Left ventricle myocardium inferior (tissue), 1 donor: Measurements from ENCODE around the gene ZNF609. TPM values are rescaled to one million over a fixed set of nuclear protein-coding genes. Genes with fewer than 3 reads are reported as not detected.
"Not testable (repeated sequence)": the region's sequence is repeated elsewhere in the genome, so short reads cannot be mapped to it uniquely, and the experiment has no call there.

ENCODE experiments used
- DNase-seq: peaks from one replicate; pipeline ENCODE4 v3.0.0-alpha.2; 2020
- H3K27ac ChIP-seq: fragments of 200-600 bp; replicated peaks from 2 replicates; pipeline ENCODE4 v1.8.0; 2021
- H3K27me3 ChIP-seq: fragments of 200-600 bp; 2 replicates; pipeline ENCODE4 v1.8.0; 2021; ENCODE audit warnings: low read depth
- H3K36me3 ChIP-seq: fragments of 200-600 bp; 2 replicates; pipeline ENCODE4 v1.8.0; 2021
- H3K4me1 ChIP-seq: fragments of 200-600 bp; 2 replicates; pipeline ENCODE4 v1.8.0; 2021
- H3K4me3 ChIP-seq: fragments of 200-600 bp; 2 replicates; pipeline ENCODE4 v1.8.0; 2021; ENCODE audit warnings: mild to moderate bottlenecking, moderate library complexity
- H3K9me3 ChIP-seq: fragments of 200-600 bp; replicated peaks from 2 replicates; pipeline ENCODE4 v1.8.0; 2021
- intact Hi-C: fragments of 100-400 bp; cut with micrococcal nuclease; formaldehyde crosslinking; loops from one replicate; pipeline ENCODE4 v1.11.0; 2022
- total RNA-seq: library from RNA; stranded (reverse); fragmentation: NEBNext Ultra II Directional; extraction: Animal tissue kit (Norgen Biotek cat#: 25700); gene quantifications from one replicate; pipeline ENCODE4 v1.2.1, GENCODE V29; 2021
- TF ChIP-seq, protein P1 (sequence below): fragments of 200-600 bp; IDR thresholded peaks from 2 replicates; pipeline ENCODE4 v1.8.0; 2021; ENCODE audit warnings: antibody characterized with exemption, mild to moderate bottlenecking, borderline replicate concordance
- donor health status: DM: no; HTN: yes; CAD: no; lungs with severe emphysema.

The ZNF609 gene
- total RNA-seq, 1 donor from 2014 or later = 14.7 TPM

DNA sequence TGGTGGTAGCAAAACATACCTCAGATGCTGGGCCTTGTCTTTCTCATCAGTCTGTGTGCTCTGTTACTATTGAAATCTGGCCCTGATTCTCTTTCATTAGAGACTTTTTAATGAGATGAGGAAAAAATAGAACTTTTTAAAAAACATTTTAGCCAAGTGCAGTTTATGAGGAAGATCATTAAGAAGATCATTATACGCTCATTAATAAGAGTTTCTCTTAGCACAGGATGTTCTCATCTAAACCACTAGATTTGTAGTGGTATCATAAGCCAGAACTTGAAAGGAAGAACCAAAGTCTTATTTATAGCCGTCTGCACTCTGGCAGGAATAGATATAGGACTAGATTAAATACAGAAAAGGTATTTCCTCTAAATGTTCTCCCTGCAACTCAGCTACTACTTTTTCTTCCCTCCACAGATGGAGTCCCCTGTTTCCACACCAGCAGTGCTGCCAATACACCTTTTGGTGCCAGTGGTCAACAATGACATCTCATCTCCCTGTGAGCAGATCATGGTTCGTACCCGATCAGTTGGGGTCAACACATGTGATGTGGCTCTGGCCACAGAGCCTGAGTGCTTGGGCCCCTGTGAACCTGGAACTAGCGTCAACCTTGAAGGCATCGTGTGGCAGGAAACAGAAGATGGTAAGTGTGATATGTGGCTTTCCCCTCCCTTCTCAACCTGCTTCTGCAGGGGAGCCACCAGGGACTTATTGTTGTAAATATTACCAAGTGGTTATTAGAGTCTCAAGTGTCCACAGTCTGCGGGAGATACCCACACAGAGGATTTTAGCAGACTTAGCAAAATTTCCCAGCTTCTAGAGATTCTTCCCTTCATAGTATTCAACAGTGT lies 162.3 kb downstream of the ZNF609 start:
- intact Hi-C loops = no loop called here
- H3K27me3 ChIP-seq = no peaks in the 10 kb centered on the region
- no peak overlapping the region for H3K4me3 ChIP-seq
- DNase-seq = no peak
- H3K4me1 ChIP-seq = peaks cover 43% of the 10 kb centered on the region
- TF ChIP-seq, protein P1, sequence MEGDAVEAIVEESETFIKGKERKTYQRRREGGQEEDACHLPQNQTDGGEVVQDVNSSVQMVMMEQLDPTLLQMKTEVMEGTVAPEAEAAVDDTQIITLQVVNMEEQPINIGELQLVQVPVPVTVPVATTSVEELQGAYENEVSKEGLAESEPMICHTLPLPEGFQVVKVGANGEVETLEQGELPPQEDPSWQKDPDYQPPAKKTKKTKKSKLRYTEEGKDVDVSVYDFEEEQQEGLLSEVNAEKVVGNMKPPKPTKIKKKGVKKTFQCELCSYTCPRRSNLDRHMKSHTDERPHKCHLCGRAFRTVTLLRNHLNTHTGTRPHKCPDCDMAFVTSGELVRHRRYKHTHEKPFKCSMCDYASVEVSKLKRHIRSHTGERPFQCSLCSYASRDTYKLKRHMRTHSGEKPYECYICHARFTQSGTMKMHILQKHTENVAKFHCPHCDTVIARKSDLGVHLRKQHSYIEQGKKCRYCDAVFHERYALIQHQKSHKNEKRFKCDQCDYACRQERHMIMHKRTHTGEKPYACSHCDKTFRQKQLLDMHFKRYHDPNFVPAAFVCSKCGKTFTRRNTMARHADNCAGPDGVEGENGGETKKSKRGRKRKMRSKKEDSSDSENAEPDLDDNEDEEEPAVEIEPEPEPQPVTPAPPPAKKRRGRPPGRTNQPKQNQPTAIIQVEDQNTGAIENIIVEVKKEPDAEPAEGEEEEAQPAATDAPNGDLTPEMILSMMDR = no peak
- H3K36me3 ChIP-seq = peaks cover 13% of the 10 kb centered on the region
- no peak overlapping the region for H3K27ac ChIP-seq
- H3K9me3 ChIP-seq = no peaks in the 10 kb centered on the region

- H3K4me3 ChIP-seq = no peak overlapping the region
- no peak overlapping the region for H3K27ac ChIP-seq
- TF ChIP-seq, protein P1 = no peak
- no peak for DNase-seq
- peaks cover 13% of the 10 kb centered on the region for H3K36me3 ChIP-seq
- no peaks in the 10 kb centered on the region for H3K9me3 ChIP-seq
- intact Hi-C loops = no loop called here
- H3K4me1 ChIP-seq = peaks cover 41% of the 10 kb centered on the region
- H3K27me3 ChIP-seq = no peaks in the 10 kb centered on the region
Observed at GRCh38 chr15:64623347-64623996, 163.1 kb downstream of the ZNF609 start.

DNA sequence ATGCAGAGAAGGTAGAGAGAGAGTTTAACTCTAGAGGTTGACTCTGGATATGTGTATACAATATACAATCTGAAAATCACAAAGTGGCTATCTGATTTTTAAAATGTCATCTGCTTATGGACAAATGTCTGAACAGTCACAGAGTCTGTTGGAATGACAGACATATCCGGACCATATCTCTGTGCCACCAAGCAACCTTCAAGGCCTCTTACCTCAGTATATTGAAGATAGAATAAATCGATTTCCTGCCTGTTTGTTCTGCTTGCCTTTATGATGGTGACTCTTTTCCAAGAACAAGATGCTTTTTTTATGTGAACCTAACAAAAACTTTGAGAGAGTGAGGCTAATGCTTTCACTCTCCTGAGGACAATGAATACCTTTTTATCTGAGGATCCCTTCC lies 163.9 kb downstream of the ZNF609 start:
- TF ChIP-seq, protein P1 = no peak
- intact Hi-C loops = no loop called here
- H3K9me3 ChIP-seq = no peaks in the 10 kb centered on the region
- H3K27me3 ChIP-seq = no peaks in the 10 kb centered on the region
- H3K36me3 ChIP-seq = peaks cover 13% of the 10 kb centered on the region
- H3K4me3 ChIP-seq = no peak overlapping the region
- H3K27ac ChIP-seq = no peak overlapping the region
- no peak for DNase-seq
- peaks cover 35% of the 10 kb centered on the region for H3K4me1 ChIP-seq

DNA sequence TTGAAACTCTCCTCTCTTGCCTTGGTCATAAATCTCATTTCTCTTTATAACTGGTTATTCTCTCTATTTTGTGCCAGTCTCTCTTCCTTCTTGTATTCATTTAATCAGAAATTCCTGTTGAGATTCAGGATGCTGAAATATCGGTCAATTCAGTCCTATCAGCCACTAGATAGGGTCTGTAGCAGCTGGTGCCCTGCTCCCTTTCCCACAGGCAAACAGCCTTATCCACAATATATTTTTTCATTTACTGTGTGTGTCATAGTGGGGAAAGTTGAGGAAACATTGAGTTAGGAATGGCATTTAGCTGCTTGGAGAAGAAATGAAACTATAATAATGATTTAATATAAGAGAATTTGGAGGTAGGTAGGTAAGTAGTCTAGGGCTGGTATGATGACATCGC lies 168.7 kb downstream of the ZNF609 start:
- Histone ChIP-seq H3K9me3 (no peaks in the 10 kb centered on the region), H3K36me3 (peaks cover 9% of the 10 kb centered on the region), H3K4me3 (no peak overlapping the region), H3K27me3 (no peaks in the 10 kb centered on the region), H3K27ac (no peak overlapping the region), H3K4me1 (peaks cover 15% of the 10 kb centered on the region)
- intact Hi-C loops = no loop called here
- no peak for DNase-seq
- TF ChIP-seq, protein P1 = no peak

DNA sequence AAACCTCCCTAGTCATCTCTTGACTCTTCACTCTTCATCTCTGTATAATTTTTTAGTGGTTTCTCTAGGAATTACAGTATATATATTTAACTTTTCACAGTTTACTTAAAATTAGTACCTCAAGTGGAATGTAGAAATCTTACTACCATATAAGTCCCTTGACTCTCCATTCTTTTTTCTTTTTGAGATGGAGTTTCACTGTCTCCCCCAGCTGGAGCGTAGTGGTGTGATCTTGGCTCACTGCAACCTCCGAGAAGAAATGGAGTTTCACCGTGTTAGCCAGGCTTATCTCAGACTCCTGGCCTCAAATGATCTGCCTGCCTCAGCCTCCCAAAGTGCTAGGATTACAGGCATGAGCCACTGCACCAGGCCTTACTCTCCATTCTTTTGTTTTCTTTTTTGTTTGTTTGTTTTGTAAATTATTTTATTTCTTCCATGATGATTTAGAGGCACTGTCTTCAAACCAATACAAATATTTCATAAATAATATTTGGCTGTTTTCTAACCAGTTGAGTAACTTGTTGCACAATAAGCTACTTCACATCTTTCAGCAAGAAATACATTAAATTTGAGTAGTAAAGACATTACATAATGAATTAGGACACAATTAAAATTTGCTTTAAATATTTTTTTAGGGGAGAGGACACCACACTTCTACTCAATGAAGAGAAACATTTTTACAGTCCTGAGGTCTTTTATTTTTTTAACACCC lies 170.2 kb downstream of the ZNF609 start:
- intact Hi-C loops = no loop called here
- TF ChIP-seq, protein P1 = no peak
- no peak overlapping the region for H3K4me3 ChIP-seq
- no peak for DNase-seq
- H3K27ac ChIP-seq = no peak overlapping the region
- no peaks in the 10 kb centered on the region for H3K27me3 ChIP-seq
- peaks cover 30% of the 10 kb centered on the region for H3K4me1 ChIP-seq
- no peaks in the 10 kb centered on the region for H3K9me3 ChIP-seq
- peaks cover 9% of the 10 kb centered on the region for H3K36me3 ChIP-seq

- peaks cover 46% of the 10 kb centered on the region for H3K4me1 ChIP-seq
- H3K9me3 ChIP-seq, H3K4me3 ChIP-seq, DNase-seq, intact Hi-C loops, H3K27ac ChIP-seq, H3K36me3 ChIP-seq, H3K27me3 ChIP-seq: not testable (repeated sequence)
Observed at GRCh38 chr15:64632639-64633038, 172.3 kb downstream of the ZNF609 start.
